Activated B cell treated with CpG ODN at 0.5 μM for 24 hours (primary cell): ENCODE measurements around the gene GUK1. TPM values are rescaled to one million over a fixed set of nuclear protein-coding genes. Genes with fewer than 3 reads are reported as not detected.

Experiments
- ATAC-seq: fragments of 200-7000 bp; cut with Tn5 transposase; one replicate; pipeline ENCODE4 v1.10.0; 2021; ENCODE audit warnings: low read depth, mild to moderate bottlenecking, moderate library complexity
- CTCF ChIA-PET: fragments of 350-600 bp; sonication (Branson Sonifier 250); formaldehyde crosslinking; loops from one replicate; lab custom pipeline; 2021; ENCODE audit warnings: antibody characterized with exemption; lab: Charles Lee
- POLR2A ChIA-PET: fragments of 350-600 bp; sonication (Branson Sonifier 250); formaldehyde crosslinking; loops from one replicate; lab custom pipeline; 2021; ENCODE audit warnings: antibody characterized with exemption; lab: Charles Lee
- DNase-seq: peaks from one replicate; pipeline ENCODE4 v3.0.0; 2022
- H3K27ac Mint-ChIP-seq: one replicate; pipeline ENCODE4 v1.8.0; 2020; ENCODE audit warnings: mixed read lengths
- H3K27me3 Mint-ChIP-seq: one replicate; pipeline ENCODE4 v1.8.0; 2021; ENCODE audit warnings: mixed read lengths
- H3K36me3 Mint-ChIP-seq: one replicate; pipeline ENCODE4 v1.8.0; 2021; ENCODE audit warnings: low read depth, mixed read lengths
- H3K4me1 Mint-ChIP-seq: one replicate; pipeline ENCODE4 v1.8.0; 2021; ENCODE audit warnings: mixed read lengths
- H3K4me3 Mint-ChIP-seq: one replicate; pipeline ENCODE4 v1.8.0; 2020; ENCODE audit warnings: mild to moderate bottlenecking, mixed read lengths
- H3K9me3 Mint-ChIP-seq: one replicate; pipeline ENCODE4 v1.8.0; 2020; ENCODE audit warnings: mixed read lengths
- intact Hi-C: fragments of 100-400 bp; cut with micrococcal nuclease; formaldehyde crosslinking; loops from one replicate; pipeline ENCODE4 v1.15.1; 2024
- total RNA-seq: library from RNA; stranded (reverse); gene quantifications from 2 replicates; pipeline ENCODE4 v1.2.3, GENCODE V29; 2022
- TF ChIP-seq, protein P1 (sequence below): fragments of 200-600 bp; IDR thresholded peaks from one replicate; pipeline ENCODE4 v1.8.0; 2022; ENCODE audit warnings: antibody characterized with exemption, mild to moderate bottlenecking

Gene GUK1
- total RNA-seq, 1 donor from 2014 or later, result 104 TPM

DNA sequence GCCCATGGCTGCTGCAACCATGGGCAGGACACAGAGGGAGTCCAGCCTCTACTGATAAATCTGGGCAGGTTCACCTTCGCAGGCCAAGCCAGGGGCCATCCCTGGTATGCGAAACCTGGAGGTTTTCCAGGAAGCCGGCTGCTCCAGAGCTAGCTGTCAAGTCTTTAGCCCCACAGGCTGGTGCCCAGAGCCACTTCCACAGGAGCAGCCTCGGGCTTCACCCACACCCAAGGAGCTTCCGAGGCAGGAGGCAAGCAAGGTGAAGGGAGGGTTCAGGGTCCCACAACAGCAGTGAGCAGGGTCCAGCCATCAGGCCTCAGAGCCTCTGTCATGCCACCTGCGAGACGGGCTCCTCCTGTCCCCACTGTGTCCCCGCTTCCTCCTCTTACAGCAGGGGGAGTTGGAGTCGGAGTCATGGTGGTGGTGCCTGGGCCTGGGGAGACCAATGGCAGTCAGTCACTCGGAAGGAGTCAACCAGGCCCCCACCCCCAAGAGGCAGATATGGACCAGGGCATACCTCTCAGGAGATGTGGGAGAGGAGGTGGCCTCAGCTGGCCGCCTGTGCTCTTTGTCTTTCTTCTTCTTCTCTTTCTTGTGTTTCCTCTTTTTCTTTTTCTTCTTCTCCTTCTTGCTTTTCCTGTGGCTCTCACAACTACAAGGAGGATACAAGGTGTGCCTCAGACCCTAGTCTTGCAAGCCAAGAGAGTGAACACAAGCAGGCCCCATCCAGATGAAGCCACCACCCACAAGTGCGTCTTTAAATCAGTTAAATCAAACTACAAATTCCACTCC is 39.1 kb upstream of the GUK1 start:
- DNase-seq, result peak; percentile 15
- TF ChIP-seq, protein P1, sequence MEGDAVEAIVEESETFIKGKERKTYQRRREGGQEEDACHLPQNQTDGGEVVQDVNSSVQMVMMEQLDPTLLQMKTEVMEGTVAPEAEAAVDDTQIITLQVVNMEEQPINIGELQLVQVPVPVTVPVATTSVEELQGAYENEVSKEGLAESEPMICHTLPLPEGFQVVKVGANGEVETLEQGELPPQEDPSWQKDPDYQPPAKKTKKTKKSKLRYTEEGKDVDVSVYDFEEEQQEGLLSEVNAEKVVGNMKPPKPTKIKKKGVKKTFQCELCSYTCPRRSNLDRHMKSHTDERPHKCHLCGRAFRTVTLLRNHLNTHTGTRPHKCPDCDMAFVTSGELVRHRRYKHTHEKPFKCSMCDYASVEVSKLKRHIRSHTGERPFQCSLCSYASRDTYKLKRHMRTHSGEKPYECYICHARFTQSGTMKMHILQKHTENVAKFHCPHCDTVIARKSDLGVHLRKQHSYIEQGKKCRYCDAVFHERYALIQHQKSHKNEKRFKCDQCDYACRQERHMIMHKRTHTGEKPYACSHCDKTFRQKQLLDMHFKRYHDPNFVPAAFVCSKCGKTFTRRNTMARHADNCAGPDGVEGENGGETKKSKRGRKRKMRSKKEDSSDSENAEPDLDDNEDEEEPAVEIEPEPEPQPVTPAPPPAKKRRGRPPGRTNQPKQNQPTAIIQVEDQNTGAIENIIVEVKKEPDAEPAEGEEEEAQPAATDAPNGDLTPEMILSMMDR, result no peak
- no peaks in the 10 kb centered on the region for H3K27me3 Mint-ChIP-seq
- peak overlapping the region; percentile 68 for H3K4me3 Mint-ChIP-seq
- H3K4me1 Mint-ChIP-seq, result peaks cover 29% of the 10 kb centered on the region
- ChIA-PET CTCF (no interaction called here), POLR2A (interaction anchor here (0.6 kb wide), 1 partner anchor 19 kb away, joined by 3 read pairs; the partner anchor contains the start of gene ARF1)
- H3K27ac Mint-ChIP-seq, result peak overlapping the region; percentile 71
- intact Hi-C loops, result loop anchor here (10.0 kb wide), 2 partner anchors 96 to 556 kb away; partner anchors contain the start of gene WNT3A
- no peak for ATAC-seq
- H3K36me3 Mint-ChIP-seq, result peaks cover 58% of the 10 kb centered on the region
- H3K9me3 Mint-ChIP-seq, result no peaks in the 10 kb centered on the region

GRCh38 chr1:228101614-228101993 is 38.5 kb upstream of the GUK1 start:
- peaks cover 59% of the 10 kb centered on the region for H3K36me3 Mint-ChIP-seq
- H3K27ac Mint-ChIP-seq, result peak overlapping the region; percentile 71
- intact Hi-C loops, result loop anchor here (10.0 kb wide), 2 partner anchors 97 to 557 kb away; partner anchors contain the start of gene WNT3A
- DNase-seq (no peak), ATAC-seq (no peak)
- no peaks in the 10 kb centered on the region for H3K27me3 Mint-ChIP-seq
- H3K4me1 Mint-ChIP-seq, result peaks cover 27% of the 10 kb centered on the region
- peak overlapping the region; percentile 68 for H3K4me3 Mint-ChIP-seq
- ChIA-PET CTCF (no interaction called here), POLR2A (interaction anchor here (1.0 kb wide), 1 partner anchor 64 kb away, joined by 3 read pairs; the partner anchor contains the start of gene IBA57)
- no peaks in the 10 kb centered on the region for H3K9me3 Mint-ChIP-seq
- TF ChIP-seq, protein P1, result no peak

- peak; percentile 36 for ATAC-seq
- Mint-ChIP-seq H3K27ac (peak overlapping the region; percentile 41), H3K4me1 (peaks cover 27% of the 10 kb centered on the region), H3K9me3 (no peaks in the 10 kb centered on the region), H3K36me3 (peaks cover 58% of the 10 kb centered on the region), H3K4me3 (peak overlapping the region; percentile 80), H3K27me3 (no peaks in the 10 kb centered on the region)
- peak; percentile 35 for DNase-seq
- ChIA-PET POLR2A (interaction anchor here (1.0 kb wide), 1 partner anchor 63 kb away, joined by 3 read pairs; the partner anchor contains the start of gene IBA57), CTCF (no interaction called here)
- TF ChIP-seq, protein P1, result no peak
- intact Hi-C loops, result loop anchor here (1.0 to 10.0 kb wide), 3 partner anchors 12 to 557 kb away; partner anchors contain the start of gene WNT3A
Measured at GRCh38 chr1:228101994-228102790, 37.9 kb upstream of the GUK1 start.

- no peaks in the 10 kb centered on the region for H3K9me3 Mint-ChIP-seq
- POLR2A ChIA-PET, result no interaction called here
- intact Hi-C loops, result loop anchor here (1.0 to 10.0 kb wide), 6 partner anchors 13 to 558 kb away; partner anchors contain the start of genes ARF1, GUK1, IBA57 and WNT3A
- H3K36me3 Mint-ChIP-seq, result peaks cover 52% of the 10 kb centered on the region
- CTCF ChIA-PET, result no interaction called here
- H3K27ac Mint-ChIP-seq, result peak within 1 kb of the TSS; percentile 86
- H3K27me3 Mint-ChIP-seq, result no peaks in the 10 kb centered on the region
- H3K4me3 Mint-ChIP-seq, result peak within 1 kb of the TSS; percentile 94
- TF ChIP-seq, protein P1, result no peak
- peak; percentile 90 for DNase-seq
- ATAC-seq, result peak; percentile 87
- peaks cover 30% of the 10 kb centered on the region for H3K4me1 Mint-ChIP-seq
Measured at GRCh38 chr1:228102791-228103620, 37.1 kb upstream of the GUK1 start, which contains the start of gene C1orf35. Gene C1orf35, minus strand, starts transcription at chr1:228103325. Its CDS starts 98 bp downstream, at chr1:228103227.
